Activated naive CD8-positive, alpha-beta T cell treated with anti-CD3 and anti-CD28 coated beads, Interleukin-2, amount 50 U/mL, for 24 hours (primary cell): ENCODE data around the gene VMAC.
"Not testable (repeated sequence)": the region's sequence is repeated elsewhere in the genome, so short reads cannot be mapped to it uniquely, and the experiment has no call there.

Experiments used
- ATAC-seq: fragments of 150-1000 bp; cut with Tn5 transposase; one replicate; pipeline ENCODE4 v1.10.0; 2021
- DNase-seq: peaks from one replicate; pipeline ENCODE4 v3.0.0; 2021
- H3K27ac Mint-ChIP-seq: one replicate; pipeline ENCODE4 v1.8.0; 2021; ENCODE audit warnings: mild to moderate bottlenecking, mixed read lengths
- H3K27me3 Mint-ChIP-seq: one replicate; pipeline ENCODE4 v1.8.0; 2021; ENCODE audit warnings: mixed read lengths
- H3K36me3 Mint-ChIP-seq: one replicate; pipeline ENCODE4 v1.8.0; 2021; ENCODE audit warnings: low read depth, mixed read lengths
- H3K4me1 Mint-ChIP-seq: one replicate; pipeline ENCODE4 v1.8.0; 2021; ENCODE audit warnings: mixed read lengths
- H3K4me3 Mint-ChIP-seq: one replicate; pipeline ENCODE4 v1.8.0; 2021; ENCODE audit warnings: mild to moderate bottlenecking, moderate library complexity, mixed read lengths
- H3K9me3 Mint-ChIP-seq: one replicate; pipeline ENCODE4 v1.8.0; 2021; ENCODE audit warnings: mixed read lengths

Gene VMAC

DNA sequence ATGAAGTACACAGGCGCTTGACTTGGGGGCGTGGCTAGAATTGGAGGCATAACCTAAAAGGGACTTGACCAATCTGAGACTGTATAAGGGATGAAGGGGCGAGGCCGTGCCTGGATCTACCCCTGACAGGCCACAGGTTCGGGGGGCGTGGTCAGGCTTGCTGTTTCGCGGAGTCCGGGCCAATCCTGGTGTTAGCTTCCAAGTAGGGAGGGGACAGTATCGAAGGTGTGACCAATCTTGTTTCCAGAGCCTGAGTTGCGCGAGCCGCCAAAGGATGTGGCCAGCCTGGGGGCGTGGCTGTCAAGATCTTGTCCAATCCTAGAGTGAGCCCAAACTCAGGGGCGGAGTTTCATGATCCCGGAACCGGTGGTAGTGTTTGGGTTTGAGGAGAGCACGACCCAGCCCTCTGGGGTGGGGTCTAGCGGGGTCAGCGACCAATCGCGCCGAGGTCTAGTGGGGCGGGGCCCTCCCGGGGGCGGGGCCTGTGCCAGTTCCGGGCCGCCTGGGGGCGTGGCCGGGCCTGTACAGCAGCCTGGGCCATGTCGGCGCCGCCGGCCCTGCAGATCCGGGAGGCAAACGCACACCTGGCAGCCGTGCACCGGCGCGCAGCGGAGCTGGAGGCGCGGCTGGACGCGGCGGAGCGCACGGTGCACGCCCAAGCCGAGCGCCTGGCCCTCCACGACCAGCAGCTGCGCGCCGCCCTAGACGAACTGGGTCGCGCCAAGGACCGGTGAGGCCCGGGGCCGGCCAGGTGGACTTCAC, at the start of gene VMAC:
Gene VMAC (plus strand): TSS at position 521 of the 762 bp plus-strand sequence. CDS start 19 bp downstream, at position 540.
- no peaks in the 10 kb centered on the region for H3K9me3 Mint-ChIP-seq
- peak; percentile 86 for ATAC-seq
- peak within 1 kb of the TSS; percentile 94 for H3K4me3 Mint-ChIP-seq
- peaks cover 18% of the 10 kb centered on the region for H3K36me3 Mint-ChIP-seq
- H3K27me3 Mint-ChIP-seq = no peaks in the 10 kb centered on the region
- DNase-seq = peak; percentile 99
- peaks cover 57% of the 10 kb centered on the region for H3K4me1 Mint-ChIP-seq
- peak within 1 kb of the TSS; percentile 99 for H3K27ac Mint-ChIP-seq

DNA sequence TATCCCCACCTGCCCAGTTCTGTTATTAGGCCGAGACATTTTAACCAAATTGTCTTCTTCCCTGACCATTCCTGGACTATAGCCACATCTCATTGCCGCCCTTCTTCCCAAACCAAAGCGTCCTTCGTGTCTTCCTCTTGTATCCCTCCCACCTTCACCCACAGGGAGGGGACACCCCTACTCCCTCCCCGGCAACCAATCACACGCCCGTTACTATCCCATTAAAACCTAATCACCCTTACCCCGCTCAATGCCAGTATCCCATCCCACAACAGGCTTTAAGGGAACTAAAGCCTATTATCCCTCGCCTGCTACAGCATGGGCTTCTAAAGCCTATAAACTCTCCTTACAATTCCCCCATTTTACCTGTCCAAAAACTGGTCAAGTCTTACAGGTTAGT, 49.5 kb upstream of the VMAC start:
- not testable (repeated sequence) for H3K27ac Mint-ChIP-seq, H3K27me3 Mint-ChIP-seq, DNase-seq, H3K9me3 Mint-ChIP-seq, H3K4me3 Mint-ChIP-seq, ATAC-seq, H3K4me1 Mint-ChIP-seq, H3K36me3 Mint-ChIP-seq

GRCh38 chr19:5857203-5858081, 47.2 kb upstream of the VMAC start:
- Mint-ChIP-seq H3K4me1 (no peaks in the 10 kb centered on the region), H3K9me3 (no peaks in the 10 kb centered on the region)
- DNase-seq = no peak

DNA sequence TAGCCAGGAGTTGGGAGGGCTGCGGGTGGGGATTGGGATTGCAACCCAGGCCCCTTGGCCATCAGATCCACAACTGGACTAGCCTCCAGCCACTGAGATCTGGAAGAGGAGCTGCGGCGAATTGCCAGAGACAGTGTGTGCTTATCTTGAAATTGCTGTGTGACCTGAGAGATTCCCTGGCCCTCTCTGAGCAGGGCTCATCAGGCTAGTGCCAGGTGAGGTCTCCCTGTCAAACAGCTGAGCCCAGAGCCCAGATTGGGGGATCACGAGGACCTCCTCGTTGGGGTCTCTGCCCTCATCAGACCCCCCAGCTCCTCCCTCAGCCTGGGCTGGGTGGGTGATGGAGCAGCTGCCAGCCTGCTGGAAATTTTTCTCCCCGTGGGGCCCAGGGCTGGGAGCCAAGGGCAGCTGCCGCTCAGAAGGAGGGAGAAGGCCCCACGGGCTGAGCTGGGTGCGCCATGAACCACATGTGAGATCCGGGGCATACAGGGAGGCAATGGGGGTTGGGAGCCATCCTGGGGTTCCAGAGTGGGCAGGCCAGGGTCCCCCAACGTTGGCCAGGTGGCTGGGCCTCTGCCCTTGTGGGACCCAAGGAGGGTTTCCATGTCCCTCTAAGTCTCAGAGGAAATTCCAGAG, 41.5 kb upstream of the VMAC start:
- H3K9me3 Mint-ChIP-seq = no peaks in the 10 kb centered on the region
- H3K36me3 Mint-ChIP-seq = no peaks in the 10 kb centered on the region
- DNase-seq = no peak
- H3K4me1 Mint-ChIP-seq = no peaks in the 10 kb centered on the region
- H3K27ac Mint-ChIP-seq = no peak overlapping the region
- H3K4me3 Mint-ChIP-seq = no peak overlapping the region
- H3K27me3 Mint-ChIP-seq = peaks cover 5% of the 10 kb centered on the region
- ATAC-seq = no peak

More at GRCh38 chr19:5857203-5858081, 47.2 kb upstream of the VMAC start:
- H3K27me3 Mint-ChIP-seq = peaks cover 2% of the 10 kb centered on the region
- H3K27ac Mint-ChIP-seq = no peak overlapping the region
- no peak overlapping the region for H3K4me3 Mint-ChIP-seq
- no peak for ATAC-seq
- H3K36me3 Mint-ChIP-seq = no peaks in the 10 kb centered on the region

GRCh38 chr19:5864013-5864720, 40.5 kb upstream of the VMAC start:
- Mint-ChIP-seq H3K9me3 (no peaks in the 10 kb centered on the region), H3K36me3 (no peaks in the 10 kb centered on the region), H3K4me1 (no peaks in the 10 kb centered on the region), H3K4me3 (no peak overlapping the region), H3K27ac (no peak overlapping the region), H3K27me3 (peaks cover 5% of the 10 kb centered on the region)
- ATAC-seq (no peak), DNase-seq (no peak)

GRCh38 chr19:5864725-5865486, 39.8 kb upstream of the VMAC start:
- Mint-ChIP-seq H3K27me3 (peaks cover 5% of the 10 kb centered on the region), H3K4me3 (no peak overlapping the region), H3K27ac (peak overlapping the region; percentile 59), H3K4me1 (no peaks in the 10 kb centered on the region), H3K36me3 (no peaks in the 10 kb centered on the region), H3K9me3 (no peaks in the 10 kb centered on the region)
- no peak for ATAC-seq
- DNase-seq = no peak

GRCh38 chr19:5865772-5866171, 38.9 kb upstream of the VMAC start:
- Mint-ChIP-seq H3K27ac (no peak overlapping the region), H3K27me3 (peaks cover 3% of the 10 kb centered on the region), H3K4me1 (no peaks in the 10 kb centered on the region), H3K36me3 (no peaks in the 10 kb centered on the region), H3K4me3 (no peak overlapping the region), H3K9me3 (no peaks in the 10 kb centered on the region)
- DNase-seq = no peak
- ATAC-seq = no peak

DNA sequence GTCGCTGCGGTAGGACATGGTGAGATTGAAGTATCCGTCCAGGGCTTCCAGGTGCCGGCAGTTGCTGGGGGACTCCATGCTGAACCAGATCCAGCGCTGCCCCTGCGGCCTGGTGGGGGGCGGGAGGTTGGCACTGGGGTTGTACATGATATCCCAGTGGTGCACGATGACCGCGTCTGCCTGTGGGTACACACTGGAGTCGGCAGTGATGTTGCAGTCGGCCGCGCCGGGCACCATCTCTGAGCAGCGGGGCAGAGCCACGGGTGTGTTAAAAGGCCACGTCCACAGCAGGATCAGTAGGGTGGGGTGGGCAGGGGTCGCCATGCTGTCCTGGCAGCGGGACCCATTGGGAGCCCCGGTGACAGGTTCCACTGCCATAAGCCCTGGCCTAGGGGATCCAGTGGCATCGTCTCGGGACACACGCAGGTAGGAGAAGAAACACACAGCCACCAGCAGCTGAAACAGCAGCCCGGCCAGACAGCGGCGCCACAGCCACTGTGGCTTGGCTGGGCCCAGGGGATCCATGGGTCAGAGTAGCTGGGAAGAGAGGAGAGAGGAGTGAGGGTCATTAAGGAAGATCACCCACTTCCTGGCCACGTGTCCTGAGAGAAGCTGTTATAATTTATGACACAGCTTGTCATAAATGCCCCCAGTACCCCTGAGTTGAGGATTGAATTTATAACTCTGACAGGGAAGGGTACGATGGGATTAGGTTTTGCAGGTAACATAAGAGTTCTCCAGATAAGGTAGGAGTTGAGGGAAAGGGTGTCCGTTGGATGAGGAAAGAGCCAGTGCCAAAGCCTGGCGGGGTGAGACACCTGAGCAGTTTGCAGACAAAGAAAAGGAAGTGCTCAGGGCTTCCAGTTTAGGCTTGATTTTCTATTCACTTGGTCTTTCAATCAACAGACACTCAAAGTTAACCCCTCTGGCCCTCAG, 37.2 kb upstream of the VMAC start:
- DNase-seq (no peak), ATAC-seq (no peak)
- H3K27ac Mint-ChIP-seq = no peak overlapping the region
- H3K27me3 Mint-ChIP-seq = peaks cover 5% of the 10 kb centered on the region
- no peaks in the 10 kb centered on the region for H3K9me3 Mint-ChIP-seq
- H3K4me3 Mint-ChIP-seq = no peak overlapping the region
- H3K4me1 Mint-ChIP-seq = no peaks in the 10 kb centered on the region
- no peaks in the 10 kb centered on the region for H3K36me3 Mint-ChIP-seq

DNA sequence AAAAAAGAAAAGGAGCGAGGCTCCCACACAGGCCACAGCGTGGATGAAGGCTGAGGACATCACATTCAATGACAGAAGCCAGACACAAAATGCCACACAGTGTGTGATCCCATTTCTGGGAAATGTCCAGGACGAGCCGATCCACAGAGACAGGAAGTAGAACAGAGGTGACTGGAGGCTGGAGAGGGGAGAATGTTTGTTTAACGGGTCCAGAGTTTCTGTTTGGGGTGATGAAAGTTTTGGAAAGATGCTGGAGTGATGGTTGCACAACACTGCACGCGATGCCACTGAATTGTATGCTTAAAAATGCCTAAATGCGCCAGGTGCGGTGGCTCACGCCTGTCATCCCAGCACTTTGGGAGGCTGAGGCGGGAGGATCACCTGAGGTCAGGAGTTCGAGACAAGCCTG, 33.7 kb upstream of the VMAC start:
- H3K9me3 Mint-ChIP-seq = no peaks in the 10 kb centered on the region
- H3K4me3 Mint-ChIP-seq = no peak overlapping the region
- ATAC-seq = no peak
- no peak for DNase-seq
- H3K27me3 Mint-ChIP-seq = peaks cover 2% of the 10 kb centered on the region
- H3K27ac Mint-ChIP-seq = no peak overlapping the region
- no peaks in the 10 kb centered on the region for H3K4me1 Mint-ChIP-seq
- no peaks in the 10 kb centered on the region for H3K36me3 Mint-ChIP-seq

DNA sequence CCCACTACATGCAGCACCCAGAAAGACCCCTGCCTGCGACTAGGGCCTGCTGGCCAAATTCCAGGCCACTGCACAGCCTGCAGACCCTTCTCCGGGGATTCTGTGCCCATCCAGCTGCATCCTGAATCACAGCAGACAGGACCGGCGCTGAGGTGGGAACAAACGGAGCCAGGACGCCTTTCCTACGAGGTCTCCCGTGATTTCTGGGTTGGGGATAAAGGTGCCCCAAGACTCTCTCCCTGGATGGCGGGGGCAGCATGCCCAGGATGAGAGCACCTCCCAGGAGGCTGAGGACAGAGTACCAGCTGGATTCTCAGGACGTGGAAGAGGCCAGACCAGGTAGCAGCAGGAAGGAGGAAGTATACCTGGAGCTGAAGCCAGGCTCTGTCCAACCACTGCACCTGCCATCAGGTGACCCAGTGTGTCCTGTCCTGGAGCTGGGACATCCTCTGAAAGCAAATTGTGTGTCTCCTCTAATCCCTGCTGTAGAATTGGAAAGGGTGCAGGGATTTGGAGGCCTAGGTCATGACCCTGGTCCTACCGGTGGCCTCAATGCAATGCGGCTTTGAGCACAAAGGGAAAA, 31.0 kb upstream of the VMAC start:
- ATAC-seq (no peak), DNase-seq (no peak)
- no peak overlapping the region for H3K27ac Mint-ChIP-seq

GRCh38 chr19:5874496-5874895, 30.2 kb upstream of the VMAC start:
- ATAC-seq, H3K36me3 Mint-ChIP-seq, H3K27ac Mint-ChIP-seq, H3K4me3 Mint-ChIP-seq, H3K4me1 Mint-ChIP-seq, H3K9me3 Mint-ChIP-seq, DNase-seq: not testable (repeated sequence)
- H3K27me3 Mint-ChIP-seq = peaks cover 10% of the 10 kb centered on the region

More for the DNA sequence above, 31.0 kb upstream of the VMAC start:
- H3K4me1 Mint-ChIP-seq = no peaks in the 10 kb centered on the region
- H3K4me3 Mint-ChIP-seq = no peak overlapping the region
- H3K36me3 Mint-ChIP-seq = no peaks in the 10 kb centered on the region
- peaks cover 2% of the 10 kb centered on the region for H3K27me3 Mint-ChIP-seq
- no peaks in the 10 kb centered on the region for H3K9me3 Mint-ChIP-seq

DNA sequence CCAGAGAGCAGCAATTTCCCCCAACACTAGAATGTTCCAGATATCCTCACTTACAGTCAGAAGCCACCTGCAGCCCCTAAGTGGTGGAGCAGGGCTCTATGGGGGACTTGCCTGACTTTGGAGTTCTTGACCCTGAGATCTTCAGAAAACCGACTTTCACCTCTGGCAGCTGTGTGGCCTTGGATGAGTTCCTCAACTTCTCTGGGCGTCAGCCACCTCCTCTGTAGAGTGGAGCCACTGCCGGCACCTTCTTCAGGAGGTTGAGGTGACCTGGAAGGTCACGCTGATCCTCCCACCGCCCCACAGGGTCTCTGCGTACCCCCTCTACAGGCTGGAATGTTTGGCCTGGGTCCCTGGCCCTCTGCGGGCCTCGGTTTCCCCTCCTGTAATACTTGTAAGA, 27.2 kb upstream of the VMAC start:
- peaks cover 16% of the 10 kb centered on the region for H3K27me3 Mint-ChIP-seq
- H3K4me1 Mint-ChIP-seq = no peaks in the 10 kb centered on the region
- H3K9me3 Mint-ChIP-seq = no peaks in the 10 kb centered on the region
- ATAC-seq (no peak), DNase-seq (no peak)
- H3K4me3 Mint-ChIP-seq = no peak overlapping the region
- H3K27ac Mint-ChIP-seq = no peak overlapping the region
- no peaks in the 10 kb centered on the region for H3K36me3 Mint-ChIP-seq

DNA sequence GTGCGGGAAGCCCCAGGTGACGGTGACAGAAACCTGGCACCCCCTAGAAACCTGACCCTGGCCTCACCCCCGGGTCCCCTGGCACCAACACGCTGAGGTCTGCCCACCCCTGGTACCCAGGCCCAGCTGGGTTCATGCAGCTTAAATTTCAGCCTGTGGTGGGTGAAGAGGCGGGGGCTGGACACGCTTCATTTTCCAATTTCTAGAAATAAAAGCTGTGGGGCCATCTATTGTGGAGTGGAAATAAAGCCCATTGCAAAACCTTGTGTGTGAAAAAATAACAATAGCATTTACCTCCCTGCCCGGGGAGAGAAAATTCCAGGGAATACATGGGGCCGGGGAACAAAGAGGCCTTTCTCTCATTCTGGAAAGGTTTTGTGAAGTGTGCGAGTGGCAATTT, 26.8 kb upstream of the VMAC start:
- H3K4me1 Mint-ChIP-seq = no peaks in the 10 kb centered on the region
- ATAC-seq (no peak), DNase-seq (no peak)
- H3K27me3 Mint-ChIP-seq = peaks cover 16% of the 10 kb centered on the region
- no peaks in the 10 kb centered on the region for H3K36me3 Mint-ChIP-seq
- no peak overlapping the region for H3K27ac Mint-ChIP-seq
- H3K4me3 Mint-ChIP-seq = no peak overlapping the region
- H3K9me3 Mint-ChIP-seq = no peaks in the 10 kb centered on the region
